Measurements from ENCODE around the gene PRM3. TPM values are rescaled to one million over a fixed set of nuclear protein-coding genes. Genes with fewer than 3 reads are reported as not detected.

Gene PRM3
- total RNA-seq, 4 donors from 2014 or later, result not detected

DNA sequence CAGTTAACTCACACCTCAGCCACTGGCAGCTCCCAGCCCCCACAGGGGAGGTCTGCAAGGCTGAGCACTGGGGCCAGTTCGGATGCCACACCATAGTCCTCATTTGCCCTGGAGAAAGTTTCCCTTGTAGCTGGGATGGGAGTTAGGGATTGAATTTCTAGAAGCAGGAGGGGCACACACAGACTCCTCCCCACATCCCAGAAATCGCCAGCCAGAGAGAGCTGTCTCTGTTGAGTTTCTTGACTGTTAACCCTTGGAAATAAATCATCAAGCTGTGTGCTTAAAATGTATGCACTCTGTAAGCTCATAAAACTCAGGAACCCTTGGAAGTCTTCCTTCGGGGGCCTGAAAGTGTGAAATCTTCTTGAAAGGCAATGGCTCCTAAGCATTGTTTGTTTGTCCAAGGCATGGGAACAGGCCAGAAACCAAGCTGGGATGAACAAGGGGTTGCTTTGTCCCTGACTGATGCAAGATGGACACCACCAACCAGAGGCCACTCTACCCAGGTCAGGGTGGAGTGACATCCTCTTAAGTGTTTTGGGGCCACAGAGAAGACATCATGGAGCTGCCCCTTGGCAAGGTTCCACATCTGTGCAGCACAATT is 394 bp upstream of the PRM3 start:
- DNase-seq, result no peak
- intact Hi-C loops (cut with DNase I; ENCODE audit: low total_unique reads) (no loop called here), in situ Hi-C loops (cut with MboI; ENCODE audit: low pct_ligation_motif_present in 1 of 4, low pct_unique_long_range_greater_than_20kb in 1 of 4, low sequenced_read_pairs in 3 of 4) (loop anchor here in 2 of 4 donors (25.0 kb wide), 1 partner anchor 88 kb away; no protein-coding TSS in a partner anchor)
- H3K36me3 ChIP-seq, result no peaks in the 10 kb centered on the region
- no peaks in the 10 kb centered on the region for H3K4me1 ChIP-seq
- 57% methylated on average over 3 of the region's 3 CpGs; no CpG with 5 or more reads in 1 of the 2 donors for WGBS, 2 donors (ENCODE audit: low coverage in 1 of 2)
- TF ChIP-seq EP300 (IDR thresholded peaks at IDR 0.05; ENCODE audit: low read depth), result no peak
- TF ChIP-seq, protein P1, sequence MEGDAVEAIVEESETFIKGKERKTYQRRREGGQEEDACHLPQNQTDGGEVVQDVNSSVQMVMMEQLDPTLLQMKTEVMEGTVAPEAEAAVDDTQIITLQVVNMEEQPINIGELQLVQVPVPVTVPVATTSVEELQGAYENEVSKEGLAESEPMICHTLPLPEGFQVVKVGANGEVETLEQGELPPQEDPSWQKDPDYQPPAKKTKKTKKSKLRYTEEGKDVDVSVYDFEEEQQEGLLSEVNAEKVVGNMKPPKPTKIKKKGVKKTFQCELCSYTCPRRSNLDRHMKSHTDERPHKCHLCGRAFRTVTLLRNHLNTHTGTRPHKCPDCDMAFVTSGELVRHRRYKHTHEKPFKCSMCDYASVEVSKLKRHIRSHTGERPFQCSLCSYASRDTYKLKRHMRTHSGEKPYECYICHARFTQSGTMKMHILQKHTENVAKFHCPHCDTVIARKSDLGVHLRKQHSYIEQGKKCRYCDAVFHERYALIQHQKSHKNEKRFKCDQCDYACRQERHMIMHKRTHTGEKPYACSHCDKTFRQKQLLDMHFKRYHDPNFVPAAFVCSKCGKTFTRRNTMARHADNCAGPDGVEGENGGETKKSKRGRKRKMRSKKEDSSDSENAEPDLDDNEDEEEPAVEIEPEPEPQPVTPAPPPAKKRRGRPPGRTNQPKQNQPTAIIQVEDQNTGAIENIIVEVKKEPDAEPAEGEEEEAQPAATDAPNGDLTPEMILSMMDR (IDR thresholded peaks at IDR 0.05), result no peak
- TF ChIP-seq POLR2A (IDR thresholded peaks at IDR 0.05), result no peak
- TF ChIP-seq POLR2AphosphoS5 (IDR thresholded peaks at IDR 0.05), result no peak
- H3K27me3 ChIP-seq, result no peaks in the 10 kb centered on the region
- no peak overlapping the region for H3K4me3 ChIP-seq
- H3K27ac ChIP-seq, result no peak overlapping the region
- no peaks in the 10 kb centered on the region for H3K9me3 ChIP-seq

DNA sequence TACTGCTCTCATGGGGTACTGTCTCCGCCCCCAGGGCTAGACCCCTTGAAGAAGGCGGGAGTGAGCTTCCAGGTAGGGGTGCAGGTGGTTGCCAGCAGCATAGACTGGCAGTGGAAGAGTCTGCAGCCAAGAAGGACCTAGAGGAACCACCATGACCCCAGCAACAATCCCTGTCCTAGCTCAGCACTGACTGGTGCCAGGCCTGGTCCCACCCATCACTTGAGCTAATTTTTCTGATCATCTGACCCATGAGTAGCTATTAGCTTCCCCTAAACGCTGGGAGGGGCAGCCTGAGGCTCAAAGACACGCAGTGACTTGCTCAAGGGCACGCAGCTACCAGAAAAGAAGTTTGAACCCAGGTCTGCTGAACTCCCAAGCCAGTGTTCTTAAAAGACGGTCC is 945 bp downstream of the PRM3 start:
- 86% methylated on average over 6 of the region's 6 CpGs; no CpG with 5 or more reads in 1 of the 2 donors for WGBS, 2 donors (ENCODE audit: low coverage in 1 of 2)
- Histone ChIP-seq H3K4me1 (no peaks in the 10 kb centered on the region), H3K4me3 (no peak overlapping the region), H3K27ac (no peak overlapping the region), H3K36me3 (no peaks in the 10 kb centered on the region), H3K27me3 (no peaks in the 10 kb centered on the region), H3K9me3 (no peaks in the 10 kb centered on the region)
- no peak for DNase-seq
- intact Hi-C loops (cut with DNase I; ENCODE audit: low total_unique reads), result no loop called here
- TF ChIP-seq, protein P1 (IDR thresholded peaks at IDR 0.05), result no peak
- TF ChIP-seq EP300 (IDR thresholded peaks at IDR 0.05; ENCODE audit: low read depth) (no peak), POLR2A (IDR thresholded peaks at IDR 0.05) (no peak), POLR2AphosphoS5 (IDR thresholded peaks at IDR 0.05) (no peak)
- in situ Hi-C loops (cut with MboI; ENCODE audit: low pct_ligation_motif_present in 1 of 4, low pct_unique_long_range_greater_than_20kb in 1 of 4, low sequenced_read_pairs in 3 of 4), result loop anchor here in 2 of 4 donors (25.0 kb wide), 1 partner anchor 90 kb away; no protein-coding TSS in a partner anchor

DNA sequence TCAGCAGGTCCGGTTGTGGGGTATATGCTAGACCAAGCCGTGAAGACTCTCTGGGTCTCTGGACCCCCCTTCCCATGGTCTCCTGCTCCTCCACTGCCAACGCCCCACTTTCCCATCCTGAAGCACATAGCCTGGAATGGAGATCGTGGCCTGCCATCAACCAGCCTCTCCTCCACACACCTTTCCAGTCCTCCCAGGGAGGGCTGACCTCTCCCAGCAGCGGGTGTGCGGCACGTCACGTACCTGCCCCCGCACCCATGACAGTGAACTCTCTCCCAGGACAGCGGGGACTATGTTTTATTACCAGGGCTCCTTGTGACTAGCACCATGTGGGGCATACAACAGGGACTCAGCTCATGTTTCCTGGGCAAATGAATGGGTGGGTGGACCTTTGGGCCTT is 1.8 kb downstream of the PRM3 start:
- TF ChIP-seq, protein P1 (IDR thresholded peaks at IDR 0.05), result no peak
- TF ChIP-seq EP300 (IDR thresholded peaks at IDR 0.05; ENCODE audit: low read depth) (no peak), POLR2AphosphoS5 (IDR thresholded peaks at IDR 0.05) (no peak), POLR2A (IDR thresholded peaks at IDR 0.05) (no peak)
- 97 to 100% methylated on average over 1 to 10 of the region's 10 CpGs for WGBS, 2 donors (ENCODE audit: low coverage in 1 of 2)
- Histone ChIP-seq H3K4me1 (no peaks in the 10 kb centered on the region), H3K9me3 (no peaks in the 10 kb centered on the region), H3K4me3 (no peak overlapping the region), H3K27me3 (no peaks in the 10 kb centered on the region), H3K36me3 (no peaks in the 10 kb centered on the region), H3K27ac (no peak overlapping the region)
- no peak for DNase-seq
- intact Hi-C loops (cut with DNase I; ENCODE audit: low total_unique reads) (no loop called here), in situ Hi-C loops (cut with MboI; ENCODE audit: low pct_ligation_motif_present in 1 of 4, low pct_unique_long_range_greater_than_20kb in 1 of 4, low sequenced_read_pairs in 3 of 4) (loop anchor here in 2 of 4 donors (25.0 kb wide), 1 partner anchor 91 kb away; no protein-coding TSS in a partner anchor)

DNA sequence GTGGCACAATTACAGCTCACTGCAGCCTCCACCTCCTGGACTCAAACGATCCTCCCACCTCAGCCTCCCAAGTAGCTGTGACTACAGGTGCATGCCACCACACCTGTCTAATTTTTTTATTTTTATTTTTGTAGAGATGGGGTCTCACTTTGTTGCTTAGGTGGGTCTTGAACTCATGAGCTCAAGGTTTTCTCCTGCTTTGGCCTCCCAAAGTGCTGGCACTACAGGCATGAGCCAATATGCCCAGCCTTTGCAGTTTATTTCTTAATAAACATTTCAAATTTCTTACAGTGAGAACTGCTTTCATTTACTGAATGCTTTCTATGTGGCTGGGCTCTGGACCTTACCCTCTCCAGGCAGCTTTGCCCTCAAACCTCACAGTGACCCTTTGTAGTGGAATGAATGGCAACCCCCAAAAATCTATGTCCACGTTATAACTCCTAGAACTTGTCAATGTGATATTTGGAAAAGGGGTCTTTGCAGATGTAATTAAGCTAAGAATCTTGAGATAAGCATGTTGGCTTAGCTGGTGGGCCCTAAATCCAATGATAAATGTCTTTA is 2.7 kb downstream of the PRM3 start:
- H3K36me3 ChIP-seq, result no peaks in the 10 kb centered on the region
- H3K4me3 ChIP-seq, result no peak overlapping the region
- H3K9me3 ChIP-seq, result no peaks in the 10 kb centered on the region
- no peaks in the 10 kb centered on the region for H3K4me1 ChIP-seq
- DNase-seq, result no peak
- no peak overlapping the region for H3K27ac ChIP-seq
- TF ChIP-seq, protein P1 (IDR thresholded peaks at IDR 0.05), result no peak
- TF ChIP-seq POLR2AphosphoS5 (IDR thresholded peaks at IDR 0.05), result no peak
- TF ChIP-seq POLR2A (IDR thresholded peaks at IDR 0.05), result no peak
- TF ChIP-seq EP300 (IDR thresholded peaks at IDR 0.05; ENCODE audit: low read depth), result no peak
- WGBS, 2 donors (ENCODE audit: low coverage in 1 of 2), result 78 to 86% methylated on average over 2 of the region's 2 CpGs
- H3K27me3 ChIP-seq, result no peaks in the 10 kb centered on the region
- in situ Hi-C loops (cut with MboI; ENCODE audit: low pct_ligation_motif_present in 1 of 4, low pct_unique_long_range_greater_than_20kb in 1 of 4, low sequenced_read_pairs in 3 of 4), result loop anchor here in 2 of 4 donors (25.0 kb wide), 1 partner anchor 92 kb away; no protein-coding TSS in a partner anchor
- intact Hi-C loops (cut with DNase I; ENCODE audit: low total_unique reads), result no loop called here
